Activated CD8-positive, alpha-beta memory T cell treated with anti-CD3 and anti-CD28 coated beads, Interleukin-2, amount 10 ng/mL, durations not matched to agents 7 days and 5 days (primary cell): Measurements from ENCODE around the gene CRACR2B. TPM values are rescaled to one million over a fixed set of nuclear protein-coding genes. Genes with fewer than 3 reads are reported as not detected.

Experiments used
- ATAC-seq: fragments of 150-1000 bp; cut with Tn5 transposase; one replicate; pipeline ENCODE4 v1.10.0; 2021; ENCODE audit warnings: moderate library complexity
- CTCF ChIA-PET: fragments of 350-600 bp; sonication (Branson Sonifier 250); formaldehyde crosslinking; loops from one replicate; lab custom pipeline; 2021; ENCODE audit warnings: antibody characterized with exemption; lab: Charles Lee
- DNase-seq: peaks from one replicate; pipeline ENCODE4 v3.0.0-alpha.2; 2020
- H3K27ac Mint-ChIP-seq: one replicate; pipeline ENCODE4 v1.8.0; 2021; ENCODE audit warnings: mild to moderate bottlenecking, mixed read lengths
- H3K27me3 Mint-ChIP-seq: one replicate; pipeline ENCODE4 v1.8.0; 2021; ENCODE audit warnings: mixed read lengths
- H3K36me3 Mint-ChIP-seq: one replicate; pipeline ENCODE4 v1.8.0; 2021; ENCODE audit warnings: mild to moderate bottlenecking, mixed read lengths
- H3K4me1 Mint-ChIP-seq: one replicate; pipeline ENCODE4 v1.8.0; 2021; ENCODE audit warnings: mixed read lengths
- H3K4me3 Mint-ChIP-seq: one replicate; pipeline ENCODE4 v1.8.0; 2021; ENCODE audit warnings: mild to moderate bottlenecking, moderate library complexity, mixed read lengths
- H3K9me3 Mint-ChIP-seq: one replicate; pipeline ENCODE4 v1.8.0; 2022; ENCODE audit warnings: low read depth, mixed read lengths
- total RNA-seq, 2 experiments: library from RNA; stranded (reverse); gene quantifications; one replicate each; pipeline ENCODE4 v1.2.3, GENCODE V29; 2021

Gene CRACR2B
- total RNA-seq, 2 experiments from 2014 or later: 11.3 to 14.1 TPM

GRCh38 chr11:819943-820649 lies 7.6 kb upstream of the CRACR2B start:
- H3K4me3 Mint-ChIP-seq: peak overlapping the region; percentile 73
- no peaks in the 10 kb centered on the region for H3K9me3 Mint-ChIP-seq
- H3K36me3 Mint-ChIP-seq: no peaks in the 10 kb centered on the region
- ATAC-seq: peak; percentile 77
- peak; percentile 97 for DNase-seq
- H3K27me3 Mint-ChIP-seq: no peaks in the 10 kb centered on the region
- H3K27ac Mint-ChIP-seq: peak overlapping the region; percentile 78
- CTCF ChIA-PET: interaction anchor here (0.7 to 2.8 kb wide), 7 partner anchors 10 to 231 kb away, joined by 3 to 12 read pairs (median 3); partner anchors contain the start of genes POLR2L, RPLP2 and TSPAN4
- peaks cover 12% of the 10 kb centered on the region for H3K4me1 Mint-ChIP-seq

GRCh38 chr11:820655-821511 lies 6.8 kb upstream of the CRACR2B start:
- no peaks in the 10 kb centered on the region for H3K9me3 Mint-ChIP-seq
- CTCF ChIA-PET: interaction anchor here (0.7 to 1.8 kb wide), 3 partner anchors 9 to 18 kb away, joined by 3 to 12 read pairs (median 5); partner anchors contain the start of gene RPLP2
- peak overlapping the region; percentile 65 for H3K27ac Mint-ChIP-seq
- H3K27me3 Mint-ChIP-seq: no peaks in the 10 kb centered on the region
- ATAC-seq (no peak), DNase-seq (no peak)
- H3K4me3 Mint-ChIP-seq: peak overlapping the region; percentile 73
- peaks cover 12% of the 10 kb centered on the region for H3K4me1 Mint-ChIP-seq
- H3K36me3 Mint-ChIP-seq: no peaks in the 10 kb centered on the region

GRCh38 chr11:821512-822371 lies 6.0 kb upstream of the CRACR2B start:
- no peaks in the 10 kb centered on the region for H3K27me3 Mint-ChIP-seq
- no peaks in the 10 kb centered on the region for H3K9me3 Mint-ChIP-seq
- DNase-seq (no peak), ATAC-seq (no peak)
- H3K27ac Mint-ChIP-seq: no peak overlapping the region
- H3K4me1 Mint-ChIP-seq: peaks cover 17% of the 10 kb centered on the region
- H3K4me3 Mint-ChIP-seq: no peak overlapping the region
- H3K36me3 Mint-ChIP-seq: no peaks in the 10 kb centered on the region
- CTCF ChIA-PET: interaction anchor here (0.9 kb wide), 1 partner anchor 13 kb away, joined by 3 read pairs; no protein-coding TSS in a partner anchor

GRCh38 chr11:823441-824291 lies 4.1 kb upstream of the CRACR2B start:
- no peak for ATAC-seq
- Mint-ChIP-seq H3K36me3 (no peaks in the 10 kb centered on the region), H3K27ac (no peak overlapping the region), H3K4me1 (peaks cover 24% of the 10 kb centered on the region), H3K4me3 (no peak overlapping the region), H3K27me3 (peaks cover 9% of the 10 kb centered on the region), H3K9me3 (no peaks in the 10 kb centered on the region)
- DNase-seq: no peak
- CTCF ChIA-PET: no interaction called here

GRCh38 chr11:824292-824880 lies 3.3 kb upstream of the CRACR2B start:
- ATAC-seq: no peak
- no peaks in the 10 kb centered on the region for H3K36me3 Mint-ChIP-seq
- no peaks in the 10 kb centered on the region for H3K9me3 Mint-ChIP-seq
- H3K27me3 Mint-ChIP-seq: peaks cover 16% of the 10 kb centered on the region
- no peak overlapping the region for H3K4me3 Mint-ChIP-seq
- H3K4me1 Mint-ChIP-seq: peaks cover 29% of the 10 kb centered on the region
- DNase-seq: no peak
- H3K27ac Mint-ChIP-seq: no peak overlapping the region
- CTCF ChIA-PET: interaction anchor here (2.3 kb wide), 1 partner anchor 13 kb away, joined by 9 read pairs; no protein-coding TSS in a partner anchor

DNA sequence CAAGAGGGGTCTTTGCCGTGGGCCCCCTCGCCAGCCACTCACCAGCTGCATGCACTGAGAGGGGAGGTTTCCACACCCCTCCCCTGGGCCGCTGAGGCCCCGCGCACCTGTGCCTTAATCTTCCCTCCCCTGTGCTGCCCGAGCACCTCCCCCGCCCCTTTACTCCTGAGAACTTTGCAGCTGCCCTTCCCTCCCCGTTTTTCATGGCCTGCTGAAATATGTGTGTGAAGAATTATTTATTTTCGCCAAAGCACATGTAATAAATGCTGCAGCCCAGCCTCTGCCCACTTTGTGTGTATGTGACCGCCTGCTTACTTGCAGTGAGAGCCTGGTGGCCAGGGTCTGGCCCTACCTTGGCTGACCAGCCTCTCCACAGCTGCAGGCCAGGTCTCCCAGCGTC lies 2.8 kb upstream of the CRACR2B start:
- Mint-ChIP-seq H3K27me3 (peaks cover 22% of the 10 kb centered on the region), H3K36me3 (no peaks in the 10 kb centered on the region), H3K27ac (no peak overlapping the region), H3K4me1 (peaks cover 29% of the 10 kb centered on the region), H3K9me3 (no peaks in the 10 kb centered on the region), H3K4me3 (no peak overlapping the region)
- ATAC-seq (no peak), DNase-seq (no peak)
- CTCF ChIA-PET: interaction anchor here (1.2 to 2.3 kb wide), 2 partner anchors 14 to 226 kb away, joined by 3 to 9 read pairs; no protein-coding TSS in a partner anchor

GRCh38 chr11:825366-826226 lies 2.1 kb upstream of the CRACR2B start:
- CTCF ChIA-PET: interaction anchor here (0.7 to 2.3 kb wide), 3 partner anchors 13 to 225 kb away, joined by 3 to 9 read pairs (median 3); no protein-coding TSS in a partner anchor
- no peak overlapping the region for H3K4me3 Mint-ChIP-seq
- peaks cover 30% of the 10 kb centered on the region for H3K4me1 Mint-ChIP-seq
- H3K36me3 Mint-ChIP-seq: no peaks in the 10 kb centered on the region
- DNase-seq: no peak
- H3K27me3 Mint-ChIP-seq: peaks cover 27% of the 10 kb centered on the region
- no peak for ATAC-seq
- H3K9me3 Mint-ChIP-seq: no peaks in the 10 kb centered on the region
- H3K27ac Mint-ChIP-seq: no peak overlapping the region

DNA sequence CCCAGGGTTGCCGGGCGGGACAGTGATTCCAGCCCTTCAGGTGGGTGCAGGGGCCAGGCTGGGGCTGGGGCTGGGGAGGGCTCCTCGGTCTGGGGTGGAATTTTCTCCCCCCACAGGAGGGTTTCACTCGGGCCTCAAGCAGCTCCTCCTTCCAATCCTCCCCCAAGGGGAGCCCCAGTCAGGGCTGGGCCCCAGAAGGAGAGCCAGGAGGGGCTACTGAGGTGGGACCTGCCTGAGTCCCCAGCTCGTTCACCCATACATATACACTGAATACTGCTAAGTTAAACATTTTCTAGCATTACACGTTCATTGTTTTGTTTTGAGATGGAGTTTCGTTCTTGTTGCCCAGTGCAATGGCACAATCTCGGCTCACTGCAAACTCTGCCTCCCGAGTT lies 1.5 kb upstream of the CRACR2B start:
- DNase-seq (no peak), ATAC-seq (no peak)
- Mint-ChIP-seq H3K4me3 (peak overlapping the region; percentile 66), H3K36me3 (no peaks in the 10 kb centered on the region), H3K27ac (peak overlapping the region; percentile 71), H3K27me3 (peaks cover 30% of the 10 kb centered on the region), H3K9me3 (no peaks in the 10 kb centered on the region), H3K4me1 (peaks cover 27% of the 10 kb centered on the region)
- CTCF ChIA-PET: interaction anchor here (0.7 to 2.3 kb wide), 3 partner anchors 13 to 225 kb away, joined by 3 to 9 read pairs (median 3); no protein-coding TSS in a partner anchor

GRCh38 chr11:826836-827145 lies 928 bp upstream of the CRACR2B start:
- Mint-ChIP-seq H3K27me3 (peaks cover 36% of the 10 kb centered on the region), H3K36me3 (no peaks in the 10 kb centered on the region), H3K27ac (peak overlapping the region; percentile 71), H3K4me1 (peaks cover 30% of the 10 kb centered on the region), H3K9me3 (no peaks in the 10 kb centered on the region), H3K4me3 (peak overlapping the region; percentile 66)
- CTCF ChIA-PET: no interaction called here
- DNase-seq: no peak
- no peak for ATAC-seq

DNA sequence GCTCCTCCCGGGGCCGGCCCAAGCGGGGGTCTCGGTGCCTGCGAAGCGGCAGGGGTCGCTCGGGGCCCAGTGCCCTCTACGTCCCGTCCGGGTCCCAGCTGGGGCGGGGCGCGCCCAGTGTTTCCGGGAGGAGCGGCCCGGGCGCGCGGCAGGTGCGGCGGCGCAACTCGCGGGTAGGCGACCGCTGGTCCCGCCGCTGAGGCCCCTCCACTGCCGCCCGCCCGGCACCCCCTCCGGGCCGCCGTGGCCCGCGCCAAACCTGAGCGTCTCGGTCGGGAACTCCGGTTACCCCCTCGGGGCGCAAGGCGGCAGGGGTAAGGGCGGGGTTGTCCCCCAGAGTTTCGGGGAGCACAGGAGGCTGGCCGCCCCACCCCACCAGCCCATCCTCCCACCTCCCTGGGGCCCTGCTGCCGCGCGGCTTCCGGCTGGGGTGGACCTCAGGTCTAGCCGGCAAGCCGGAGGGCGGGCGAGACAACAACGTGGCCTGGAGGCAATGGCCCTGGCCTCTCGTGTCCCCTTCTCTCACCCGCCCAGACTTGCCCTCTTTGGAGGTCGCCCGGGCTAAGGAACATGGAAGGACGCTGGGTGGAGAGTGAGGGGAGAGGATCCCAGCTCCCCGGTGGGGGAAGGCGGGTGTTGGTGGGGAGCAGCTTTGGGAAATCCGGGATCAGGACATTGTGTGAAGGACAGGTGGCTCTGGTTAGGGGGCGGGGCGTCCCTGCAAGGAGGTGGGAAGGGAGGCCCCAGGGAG lies 398 bp upstream of the CRACR2B start:
- DNase-seq: peak; percentile 71
- peak overlapping the region; percentile 66 for H3K4me3 Mint-ChIP-seq
- H3K4me1 Mint-ChIP-seq: peaks cover 30% of the 10 kb centered on the region
- peak; percentile 44 for ATAC-seq
- CTCF ChIA-PET: interaction anchor here (1.1 to 1.9 kb wide), 2 partner anchors 8 to 11 kb away, joined by 3 to 5 read pairs; partner anchors contain the start of gene PNPLA2
- no peaks in the 10 kb centered on the region for H3K36me3 Mint-ChIP-seq
- no peaks in the 10 kb centered on the region for H3K9me3 Mint-ChIP-seq
- peaks cover 41% of the 10 kb centered on the region for H3K27me3 Mint-ChIP-seq
- peak overlapping the region; percentile 28 for H3K27ac Mint-ChIP-seq
